OCI-LY3 (cell line): ENCODE data around the gene ITK.

Source experiments
- H2AFZ ChIP-seq: fragments of 200-600, 300-600 bp; shearing (Covaris generic); 2 replicates; pipeline ENCODE4 v1.6.0; 2014; ENCODE audit warnings: antibody characterized with exemption, low read depth, low read length
- H3K27ac ChIP-seq: fragments of 200-600, 300-600 bp; sonication (generic); 2 replicates; pipeline ENCODE4 v1.5.1; 2014; ENCODE audit warnings: mild to moderate bottlenecking, low read length, moderate library complexity, mixed read lengths
- H3K27me3 ChIP-seq: fragments of 200-600, 300-600 bp; sonication (generic); 2 replicates; pipeline ENCODE4 v1.6.1; 2014; ENCODE audit warnings: low read depth, low read length, mixed read lengths
- H3K36me3 ChIP-seq: fragments of 200-600, 300-600 bp; sonication (generic); replicated peaks from 2 replicates; pipeline ENCODE3; 2014; ENCODE audit warnings: low read depth, low read length, mixed read lengths
- H3K4me1 ChIP-seq: fragments of 300-600, 200-600 bp; sonication (generic); 2 replicates; pipeline ENCODE4 v1.6.1; 2014; ENCODE audit warnings: low read length, mixed read lengths
- H3K4me2 ChIP-seq: fragments of 200-600, 300-600 bp; sonication (generic); 2 replicates; pipeline ENCODE4 v1.6.1; 2014; ENCODE audit warnings: low read length, mixed read lengths
- H3K4me3 ChIP-seq: fragments of 300-600, 200-600 bp; sonication (generic); 2 replicates; pipeline ENCODE4 v1.5.1; 2014; ENCODE audit warnings: antibody characterized with exemption, mild to moderate bottlenecking, low read length, moderate library complexity
- H3K79me2 ChIP-seq: fragments of 300-600, 200-600 bp; shearing (Covaris generic); 2 replicates; pipeline ENCODE4 v1.6.1; 2014; ENCODE audit warnings: mild to moderate bottlenecking, low read length, mixed read lengths
- H3K9ac ChIP-seq: fragments of 300-600, 200-600 bp; shearing (Covaris generic); 2 replicates; pipeline ENCODE4 v1.6.0; 2014; ENCODE audit warnings: mild to moderate bottlenecking, low read length, moderate library complexity
- H3K9me3 ChIP-seq: fragments of 200-600, 300-600 bp; shearing (Covaris generic); 2 replicates; pipeline ENCODE4 v1.6.1; 2014; ENCODE audit warnings: low read length, mixed read lengths; ENCODE audit not compliant: insufficient read depth
- H4K20me1 ChIP-seq: fragments of 200-600, 300-600 bp; sonication (generic); 2 replicates; pipeline ENCODE4 v1.6.1; 2016; ENCODE audit warnings: low read length, mixed read lengths; ENCODE audit not compliant: insufficient read depth
- CTCF ChIP-seq: fragments of 200-600, 300-600 bp; sonication (generic); IDR thresholded peaks from 2 replicates; pipeline ENCODE4 v1.5.1; 2014; ENCODE audit warnings: antibody characterized with exemption, low read length, low read depth
- EZH2phosphoT487 ChIP-seq: fragments of 200-600 bp; shearing (Covaris generic); IDR thresholded peaks from 2 replicates; pipeline ENCODE4 v1.6.1; 2018; ENCODE audit warnings: antibody characterized with exemption, mixed run types, low read depth

ITK gene

GRCh38 chr5:157150995-157151394 is 29.6 kb upstream of the ITK start:
- no peaks in the 10 kb centered on the region for H3K9me3 ChIP-seq
- no peaks in the 10 kb centered on the region for H3K36me3 ChIP-seq
- no peak overlapping the region for H3K4me3 ChIP-seq
- H2AFZ ChIP-seq: no peak overlapping the region
- H3K9ac ChIP-seq: no peak overlapping the region
- H3K27ac ChIP-seq: no peak overlapping the region
- no peaks in the 10 kb centered on the region for H3K27me3 ChIP-seq
- H3K4me2 ChIP-seq: no peak overlapping the region
- H3K79me2 ChIP-seq: no peaks in the 10 kb centered on the region
- H4K20me1 ChIP-seq: no peaks in the 10 kb centered on the region
- TF ChIP-seq EZH2phosphoT487 (no peak), CTCF (no peak)
- no peaks in the 10 kb centered on the region for H3K4me1 ChIP-seq

GRCh38 chr5:157155297-157155696 is 25.3 kb upstream of the ITK start:
- no peak overlapping the region for H2AFZ ChIP-seq
- H3K79me2 ChIP-seq: no peaks in the 10 kb centered on the region
- TF ChIP-seq CTCF: no peak
- no peak for TF ChIP-seq EZH2phosphoT487
- no peaks in the 10 kb centered on the region for H3K9me3 ChIP-seq
- H3K4me1 ChIP-seq: no peaks in the 10 kb centered on the region
- no peaks in the 10 kb centered on the region for H3K36me3 ChIP-seq
- no peaks in the 10 kb centered on the region for H4K20me1 ChIP-seq
- H3K27ac ChIP-seq: no peak overlapping the region
- H3K4me2 ChIP-seq: no peak overlapping the region
- no peak overlapping the region for H3K4me3 ChIP-seq
- H3K27me3 ChIP-seq: peaks cover 5% of the 10 kb centered on the region; the same call in 1 of the 2 replicates
- H3K9ac ChIP-seq: no peak overlapping the region

GRCh38 chr5:157157293-157157891 is 23.2 kb upstream of the ITK start:
- H3K27ac ChIP-seq: no peak overlapping the region

GRCh38 chr5:157159209-157159751 is 21.4 kb upstream of the ITK start:
- Histone ChIP-seq H3K9ac (no peak overlapping the region), H3K27me3 (peaks cover 5% of the 10 kb centered on the region; the same call in 1 of the 2 replicates), H2AFZ (no peak overlapping the region), H3K4me1 (no peaks in the 10 kb centered on the region), H3K27ac (no peak overlapping the region), H3K4me2 (no peak overlapping the region), H4K20me1 (no peaks in the 10 kb centered on the region), H3K36me3 (no peaks in the 10 kb centered on the region), H3K4me3 (no peak overlapping the region), H3K9me3 (no peaks in the 10 kb centered on the region), H3K79me2 (no peaks in the 10 kb centered on the region)
- no peak for TF ChIP-seq EZH2phosphoT487
- TF ChIP-seq CTCF: no peak

More at GRCh38 chr5:157157293-157157891, 23.2 kb upstream of the ITK start:
- H3K9ac ChIP-seq: no peak overlapping the region
- no peaks in the 10 kb centered on the region for H4K20me1 ChIP-seq
- no peaks in the 10 kb centered on the region for H3K79me2 ChIP-seq
- H3K4me1 ChIP-seq: no peaks in the 10 kb centered on the region
- H3K36me3 ChIP-seq: no peaks in the 10 kb centered on the region
- no peak overlapping the region for H3K4me3 ChIP-seq
- TF ChIP-seq EZH2phosphoT487 (no peak), CTCF (no peak)
- peaks cover 5% of the 10 kb centered on the region; the same call in 1 of the 2 replicates for H3K27me3 ChIP-seq
- H2AFZ ChIP-seq: no peak overlapping the region
- H3K4me2 ChIP-seq: no peak overlapping the region
- no peaks in the 10 kb centered on the region for H3K9me3 ChIP-seq
